ENCODE data around the gene CES4A.
A peak's percentile ranks its signal among the peaks of the same experiment; 100 is the strongest.

Gene CES4A

DNA sequence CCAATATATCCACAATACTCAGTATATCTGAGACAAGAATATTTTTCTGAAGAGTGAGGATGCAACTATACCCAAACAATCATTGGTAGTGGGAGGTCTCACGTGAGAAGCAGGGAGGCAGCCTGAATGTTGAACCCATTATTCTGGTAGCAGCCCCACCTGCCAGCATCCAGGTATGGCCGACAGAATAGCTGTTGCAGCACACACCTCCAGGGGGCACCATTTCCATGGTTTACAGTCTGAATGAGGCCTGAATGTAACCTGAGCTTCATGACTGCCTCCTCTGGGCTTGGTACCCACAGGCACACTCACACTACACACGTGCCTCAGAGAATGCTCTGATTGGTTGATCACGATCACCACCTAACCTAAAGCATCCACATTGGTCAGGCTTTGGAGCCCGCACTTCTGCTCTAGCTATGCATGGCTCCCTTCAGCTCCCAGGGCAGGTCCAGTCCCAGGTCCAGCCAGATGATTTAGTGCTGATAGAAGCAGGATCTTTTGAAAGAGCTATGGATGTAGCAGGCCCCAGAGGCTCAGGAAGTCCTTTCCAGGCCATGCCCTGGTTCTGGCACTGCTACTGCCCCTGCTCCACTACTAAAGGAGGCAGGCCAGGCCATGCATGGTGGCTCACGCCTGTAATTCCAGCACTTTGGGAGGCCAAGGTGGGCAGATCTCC lies 29.6 kb downstream of the CES4A start:
- H3K4me3 ChIP-seq (ENCODE audit: low read length, poor library complexity, severe bottlenecking), result no peak overlapping the region
- no peaks in the 10 kb centered on the region for H3K9me2 ChIP-seq (replicated peaks; ENCODE audit: low read depth, low read length)
- H3K4me2 ChIP-seq (ENCODE audit: low read depth, low read length, poor library complexity, severe bottlenecking), result no peak overlapping the region
- H3F3A ChIP-seq (ENCODE audit: low read depth), result no peaks in the 10 kb centered on the region
- H3K9ac ChIP-seq (ENCODE audit: low read depth, low read length, poor library complexity, severe bottlenecking), result no peak overlapping the region
- TF ChIP-seq, protein P1, sequence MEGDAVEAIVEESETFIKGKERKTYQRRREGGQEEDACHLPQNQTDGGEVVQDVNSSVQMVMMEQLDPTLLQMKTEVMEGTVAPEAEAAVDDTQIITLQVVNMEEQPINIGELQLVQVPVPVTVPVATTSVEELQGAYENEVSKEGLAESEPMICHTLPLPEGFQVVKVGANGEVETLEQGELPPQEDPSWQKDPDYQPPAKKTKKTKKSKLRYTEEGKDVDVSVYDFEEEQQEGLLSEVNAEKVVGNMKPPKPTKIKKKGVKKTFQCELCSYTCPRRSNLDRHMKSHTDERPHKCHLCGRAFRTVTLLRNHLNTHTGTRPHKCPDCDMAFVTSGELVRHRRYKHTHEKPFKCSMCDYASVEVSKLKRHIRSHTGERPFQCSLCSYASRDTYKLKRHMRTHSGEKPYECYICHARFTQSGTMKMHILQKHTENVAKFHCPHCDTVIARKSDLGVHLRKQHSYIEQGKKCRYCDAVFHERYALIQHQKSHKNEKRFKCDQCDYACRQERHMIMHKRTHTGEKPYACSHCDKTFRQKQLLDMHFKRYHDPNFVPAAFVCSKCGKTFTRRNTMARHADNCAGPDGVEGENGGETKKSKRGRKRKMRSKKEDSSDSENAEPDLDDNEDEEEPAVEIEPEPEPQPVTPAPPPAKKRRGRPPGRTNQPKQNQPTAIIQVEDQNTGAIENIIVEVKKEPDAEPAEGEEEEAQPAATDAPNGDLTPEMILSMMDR (conservative IDR thresholded peaks at IDR 0.05; ENCODE audit: low read length), result peak; percentile 90
- TF ChIP-seq EZH2phosphoT487 (IDR thresholded peaks at IDR 0.05; ENCODE audit: borderline replicate concordance), result no peak
- H4K20me1 ChIP-seq (ENCODE audit: insufficient read depth, low read length, poor library complexity, severe bottlenecking), result no peaks in the 10 kb centered on the region
- peaks cover 21% of the 10 kb centered on the region for H3K4me1 ChIP-seq (ENCODE audit: insufficient read depth, low read length, poor library complexity, severe bottlenecking)
- H3K9me3 ChIP-seq (ENCODE audit: insufficient read depth, low read depth, low read length), result no peaks in the 10 kb centered on the region
- H2AFZ ChIP-seq (ENCODE audit: low read length), result peak overlapping the region; percentile 16; the same call in 1 of the 2 replicates
- H3K36me3 ChIP-seq (ENCODE audit: insufficient read depth, low read length), result no peaks in the 10 kb centered on the region
- no peaks in the 10 kb centered on the region for H3K27me3 ChIP-seq (ENCODE audit: insufficient read depth, low read length, poor library complexity, severe bottlenecking)
- no peaks in the 10 kb centered on the region for H3K79me2 ChIP-seq (ENCODE audit: insufficient read depth, low read length)

DNA sequence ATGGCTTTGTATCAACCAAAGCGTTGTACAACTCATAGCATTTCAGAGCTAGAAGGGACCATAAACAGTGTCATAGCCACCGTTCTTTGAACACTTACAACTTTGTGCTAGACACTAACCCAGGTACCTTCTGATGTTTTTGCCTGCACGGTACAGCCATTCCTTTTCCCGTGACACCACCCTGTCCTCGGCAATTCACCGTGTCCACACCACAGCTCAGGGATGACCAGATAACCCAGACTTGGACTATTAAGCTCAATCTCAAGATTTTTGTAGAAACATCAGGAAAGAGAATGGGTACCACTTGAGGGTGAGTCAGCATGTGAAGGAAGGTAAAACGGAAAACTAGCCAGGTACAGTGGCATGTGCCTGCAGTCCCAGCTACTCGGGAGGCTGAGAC lies 30.8 kb downstream of the CES4A start:
- Histone ChIP-seq H3K9ac (ENCODE audit: low read depth, low read length, poor library complexity, severe bottlenecking) (no peak overlapping the region), H3K36me3 (ENCODE audit: insufficient read depth, low read length) (no peaks in the 10 kb centered on the region), H2AFZ (ENCODE audit: low read length) (no peak overlapping the region), H3K9me2 (replicated peaks; ENCODE audit: low read depth, low read length) (no peaks in the 10 kb centered on the region), H3K4me3 (ENCODE audit: low read length, poor library complexity, severe bottlenecking) (no peak overlapping the region), H3K79me2 (ENCODE audit: insufficient read depth, low read length) (no peaks in the 10 kb centered on the region), H3K4me2 (ENCODE audit: low read depth, low read length, poor library complexity, severe bottlenecking) (no peak overlapping the region), H3K4me1 (ENCODE audit: insufficient read depth, low read length, poor library complexity, severe bottlenecking) (peaks cover 9% of the 10 kb centered on the region), H3K9me3 (ENCODE audit: insufficient read depth, low read depth, low read length) (no peaks in the 10 kb centered on the region), H3K27me3 (ENCODE audit: insufficient read depth, low read length, poor library complexity, severe bottlenecking) (no peaks in the 10 kb centered on the region), H4K20me1 (ENCODE audit: insufficient read depth, low read length, poor library complexity, severe bottlenecking) (no peaks in the 10 kb centered on the region), H3F3A (ENCODE audit: low read depth) (no peaks in the 10 kb centered on the region)
- TF ChIP-seq, protein P1 (conservative IDR thresholded peaks at IDR 0.05; ENCODE audit: low read length), result no peak
- TF ChIP-seq EZH2phosphoT487 (IDR thresholded peaks at IDR 0.05; ENCODE audit: borderline replicate concordance), result no peak

DNA sequence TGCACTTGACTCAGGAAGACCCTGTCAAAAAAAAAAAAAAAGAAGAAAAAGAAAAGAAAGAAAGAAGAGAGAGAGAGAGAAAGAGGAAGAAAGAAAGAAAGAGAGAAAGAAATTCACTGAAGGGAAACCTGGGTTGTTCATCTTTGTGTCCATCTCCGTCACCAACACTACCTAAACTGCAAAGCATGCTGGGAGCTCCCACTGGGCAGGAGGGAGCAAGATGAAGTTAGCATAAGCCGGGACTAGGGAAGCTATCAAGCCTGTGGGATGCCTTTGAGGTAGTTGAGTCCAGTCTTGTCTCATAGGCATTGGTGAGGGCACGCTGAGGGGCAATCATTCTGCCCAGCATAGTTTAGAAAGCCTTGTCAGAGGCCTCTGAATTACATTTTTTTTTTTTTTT lies 32.9 kb downstream of the CES4A start:
- H3K4me1 ChIP-seq (ENCODE audit: insufficient read depth, low read length, poor library complexity, severe bottlenecking), result peaks cover 9% of the 10 kb centered on the region
- no peak overlapping the region for H3K4me3 ChIP-seq (ENCODE audit: low read length, poor library complexity, severe bottlenecking)
- no peak overlapping the region for H3K4me2 ChIP-seq (ENCODE audit: low read depth, low read length, poor library complexity, severe bottlenecking)
- no peak overlapping the region for H3K9ac ChIP-seq (ENCODE audit: low read depth, low read length, poor library complexity, severe bottlenecking)
- TF ChIP-seq, protein P1 (conservative IDR thresholded peaks at IDR 0.05; ENCODE audit: low read length), result no peak
- TF ChIP-seq EZH2phosphoT487 (IDR thresholded peaks at IDR 0.05; ENCODE audit: borderline replicate concordance), result no peak
- H3F3A ChIP-seq (ENCODE audit: low read depth), result no peaks in the 10 kb centered on the region
- H3K9me2 ChIP-seq (replicated peaks; ENCODE audit: low read depth, low read length), result no peaks in the 10 kb centered on the region
- H3K79me2 ChIP-seq (ENCODE audit: insufficient read depth, low read length), result no peaks in the 10 kb centered on the region
- H3K36me3 ChIP-seq (ENCODE audit: insufficient read depth, low read length), result no peaks in the 10 kb centered on the region
- peak overlapping the region; percentile 32; the same call in 1 of the 2 replicates for H2AFZ ChIP-seq (ENCODE audit: low read length)
- no peaks in the 10 kb centered on the region for H4K20me1 ChIP-seq (ENCODE audit: insufficient read depth, low read length, poor library complexity, severe bottlenecking)
- H3K9me3 ChIP-seq (ENCODE audit: insufficient read depth, low read depth, low read length), result no peaks in the 10 kb centered on the region
- no peaks in the 10 kb centered on the region for H3K27me3 ChIP-seq (ENCODE audit: insufficient read depth, low read length, poor library complexity, severe bottlenecking)

Measured in Loucy (cell line).